Calu3 (cell line): ENCODE measurements around the gene PREB. TPM values are rescaled to one million over a fixed set of nuclear protein-coding genes. Genes with fewer than 3 reads are reported as not detected.

Source experiments
- BruUV-seq: library from RNA; stranded (reverse); fragments of 400-500 nt; replicated peaks from 2 replicates; lab custom pipeline; 2021; lab: Mats Ljungman, UMichigan
- CTCF ChIA-PET: fragments of 300-600 bp; sonication (Branson Sonifier 250); formaldehyde crosslinking; loops from one replicate; lab custom pipeline; 2022; ENCODE audit warnings: antibody characterized with exemption; lab: Charles Lee
- DNase-seq: peaks from one replicate; pipeline ENCODE4 v3.0.0; 2022
- H3K27ac Mint-ChIP-seq: one replicate; pipeline ENCODE4 v1.8.0; 2022; ENCODE audit warnings: mixed read lengths; ENCODE audit not compliant: unreplicated experiment
- H3K27me3 Mint-ChIP-seq: one replicate; pipeline ENCODE4 v1.8.0; 2022; ENCODE audit warnings: mixed read lengths; ENCODE audit not compliant: unreplicated experiment
- H3K36me3 Mint-ChIP-seq: one replicate; pipeline ENCODE4 v1.8.0; 2022; ENCODE audit warnings: mild to moderate bottlenecking, moderate library complexity, mixed read lengths; ENCODE audit not compliant: insufficient read depth, unreplicated experiment
- H3K4me1 Mint-ChIP-seq: one replicate; pipeline ENCODE4 v1.8.0; 2022; ENCODE audit warnings: mild to moderate bottlenecking, low read depth, mixed read lengths; ENCODE audit not compliant: unreplicated experiment
- H3K4me3 Mint-ChIP-seq: one replicate; pipeline ENCODE4 v1.8.0; 2022; ENCODE audit warnings: mild to moderate bottlenecking, low read depth, moderate library complexity, mixed read lengths; ENCODE audit not compliant: unreplicated experiment
- H3K9me3 Mint-ChIP-seq: one replicate; pipeline ENCODE4 v1.8.0; 2022; ENCODE audit warnings: low read depth, mixed read lengths; ENCODE audit not compliant: unreplicated experiment
- intact Hi-C: fragments of 100-400 bp; cut with micrococcal nuclease; formaldehyde crosslinking; loops from one replicate; pipeline ENCODE4 v1.10.0; 2022; ENCODE audit not compliant: unreplicated experiment
- total RNA-seq: library from RNA; stranded (reverse); gene quantifications from 2 replicates; pipeline ENCODE4 v1.2.3, GENCODE V29; 2022
- TF ChIP-seq, protein P1 (sequence below): fragments of 200-600 bp; IDR thresholded peaks from one replicate; pipeline ENCODE4 v1.8.0; 2022; ENCODE audit warnings: antibody characterized with exemption; ENCODE audit not compliant: unreplicated experiment

PREB gene
- total RNA-seq, 1 experiment from 2014 or later: 54.0 TPM

DNA sequence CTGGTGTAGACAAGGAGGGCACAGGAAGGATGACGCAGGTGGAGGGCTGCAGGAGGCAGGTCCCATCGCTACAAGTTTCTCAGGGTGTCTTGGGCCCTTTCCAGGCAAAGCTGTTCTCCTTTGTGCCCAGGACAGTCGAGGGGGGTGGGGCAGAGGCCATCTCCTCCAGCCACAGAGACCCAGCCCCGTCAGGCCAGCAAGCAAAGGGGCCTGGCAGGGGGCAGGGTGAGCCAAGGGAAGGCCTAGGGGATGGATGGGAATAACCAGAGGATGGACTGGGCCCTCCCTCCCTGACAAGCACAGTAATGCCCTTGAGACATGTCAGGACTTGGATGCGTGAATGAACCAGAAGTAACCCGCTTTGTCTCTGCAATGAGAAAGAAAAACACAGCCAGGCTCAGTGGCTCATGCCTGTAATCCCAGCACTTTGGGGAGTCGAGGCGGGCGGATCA lies 20.7 kb upstream of the PREB start:
- CTCF ChIA-PET: no interaction called here
- no peaks in the 10 kb centered on the region for H3K36me3 Mint-ChIP-seq
- no peaks in the 10 kb centered on the region for H3K9me3 Mint-ChIP-seq
- H3K27ac Mint-ChIP-seq: no peak overlapping the region
- no peak overlapping the region for H3K4me3 Mint-ChIP-seq
- no TSS peak for BruUV-seq
- TF ChIP-seq, protein P1, sequence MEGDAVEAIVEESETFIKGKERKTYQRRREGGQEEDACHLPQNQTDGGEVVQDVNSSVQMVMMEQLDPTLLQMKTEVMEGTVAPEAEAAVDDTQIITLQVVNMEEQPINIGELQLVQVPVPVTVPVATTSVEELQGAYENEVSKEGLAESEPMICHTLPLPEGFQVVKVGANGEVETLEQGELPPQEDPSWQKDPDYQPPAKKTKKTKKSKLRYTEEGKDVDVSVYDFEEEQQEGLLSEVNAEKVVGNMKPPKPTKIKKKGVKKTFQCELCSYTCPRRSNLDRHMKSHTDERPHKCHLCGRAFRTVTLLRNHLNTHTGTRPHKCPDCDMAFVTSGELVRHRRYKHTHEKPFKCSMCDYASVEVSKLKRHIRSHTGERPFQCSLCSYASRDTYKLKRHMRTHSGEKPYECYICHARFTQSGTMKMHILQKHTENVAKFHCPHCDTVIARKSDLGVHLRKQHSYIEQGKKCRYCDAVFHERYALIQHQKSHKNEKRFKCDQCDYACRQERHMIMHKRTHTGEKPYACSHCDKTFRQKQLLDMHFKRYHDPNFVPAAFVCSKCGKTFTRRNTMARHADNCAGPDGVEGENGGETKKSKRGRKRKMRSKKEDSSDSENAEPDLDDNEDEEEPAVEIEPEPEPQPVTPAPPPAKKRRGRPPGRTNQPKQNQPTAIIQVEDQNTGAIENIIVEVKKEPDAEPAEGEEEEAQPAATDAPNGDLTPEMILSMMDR: no peak
- peaks cover 47% of the 10 kb centered on the region for H3K27me3 Mint-ChIP-seq
- intact Hi-C loops: no loop called here
- DNase-seq: no peak
- H3K4me1 Mint-ChIP-seq: no peaks in the 10 kb centered on the region

DNA sequence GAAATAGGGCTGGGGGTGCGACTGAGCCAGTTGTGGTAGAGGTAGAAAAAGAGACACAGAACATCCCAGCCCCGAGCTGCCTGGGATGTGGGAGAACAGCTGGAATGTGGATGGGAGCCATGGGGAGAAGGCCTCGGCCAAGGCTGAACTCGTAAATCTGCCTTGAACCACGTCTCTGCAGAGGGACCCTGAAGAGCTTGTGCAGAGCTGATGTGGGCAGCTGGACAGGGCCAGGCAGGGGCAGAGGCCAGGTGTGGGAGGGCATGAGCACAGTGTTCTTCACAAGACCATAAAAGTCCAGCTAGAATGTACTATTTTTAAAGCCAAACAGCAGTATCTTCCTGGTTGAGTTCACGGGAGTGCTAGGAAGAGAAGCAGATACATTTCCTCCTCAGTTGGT lies 20.1 kb upstream of the PREB start:
- CTCF ChIA-PET: no interaction called here
- BruUV-seq: no TSS peak
- H3K27ac Mint-ChIP-seq: no peak overlapping the region
- no peak for DNase-seq
- peaks cover 47% of the 10 kb centered on the region for H3K27me3 Mint-ChIP-seq
- TF ChIP-seq, protein P1: no peak
- intact Hi-C loops: no loop called here
- H3K36me3 Mint-ChIP-seq: no peaks in the 10 kb centered on the region
- no peaks in the 10 kb centered on the region for H3K9me3 Mint-ChIP-seq
- no peak overlapping the region for H3K4me3 Mint-ChIP-seq
- H3K4me1 Mint-ChIP-seq: no peaks in the 10 kb centered on the region

DNA sequence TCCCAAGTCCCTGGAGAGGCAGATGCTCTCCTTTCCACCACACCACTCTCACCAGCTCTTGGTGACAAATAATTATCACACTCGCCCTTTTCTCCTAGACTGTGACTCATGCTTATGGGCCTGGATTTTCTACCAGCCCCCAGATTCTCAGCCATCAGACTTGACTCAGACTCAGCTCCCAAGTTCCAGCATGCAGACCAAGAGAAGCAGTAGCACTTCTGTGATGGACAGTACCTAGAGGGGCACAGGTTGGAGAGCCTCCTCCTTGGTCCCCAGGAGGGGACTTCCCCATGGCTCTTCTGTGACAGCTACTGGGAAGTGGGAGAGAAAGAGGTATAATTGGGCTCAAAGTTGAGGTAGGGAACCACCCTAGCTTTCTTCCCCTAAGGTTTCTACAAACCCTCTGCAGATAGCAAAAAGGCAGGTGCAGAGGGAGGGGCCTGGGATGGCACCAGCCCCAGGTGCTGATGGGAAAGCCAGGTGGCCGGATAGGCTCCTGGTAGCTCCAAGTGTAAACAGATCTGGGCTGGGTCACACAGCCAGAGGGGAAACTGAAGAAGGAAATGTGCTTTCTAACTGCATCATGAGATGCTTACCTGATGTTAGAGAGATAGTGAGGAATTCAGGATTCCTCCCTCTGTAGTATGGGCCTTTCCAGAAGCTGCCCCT lies 18.5 kb upstream of the PREB start:
- no peak for DNase-seq
- CTCF ChIA-PET: no interaction called here
- H3K4me1 Mint-ChIP-seq: no peaks in the 10 kb centered on the region
- TF ChIP-seq, protein P1: no peak
- H3K36me3 Mint-ChIP-seq: no peaks in the 10 kb centered on the region
- no peak overlapping the region for H3K27ac Mint-ChIP-seq
- intact Hi-C loops: no loop called here
- H3K4me3 Mint-ChIP-seq: no peak overlapping the region
- no peaks in the 10 kb centered on the region for H3K9me3 Mint-ChIP-seq
- BruUV-seq: no TSS peak
- peaks cover 46% of the 10 kb centered on the region for H3K27me3 Mint-ChIP-seq

DNA sequence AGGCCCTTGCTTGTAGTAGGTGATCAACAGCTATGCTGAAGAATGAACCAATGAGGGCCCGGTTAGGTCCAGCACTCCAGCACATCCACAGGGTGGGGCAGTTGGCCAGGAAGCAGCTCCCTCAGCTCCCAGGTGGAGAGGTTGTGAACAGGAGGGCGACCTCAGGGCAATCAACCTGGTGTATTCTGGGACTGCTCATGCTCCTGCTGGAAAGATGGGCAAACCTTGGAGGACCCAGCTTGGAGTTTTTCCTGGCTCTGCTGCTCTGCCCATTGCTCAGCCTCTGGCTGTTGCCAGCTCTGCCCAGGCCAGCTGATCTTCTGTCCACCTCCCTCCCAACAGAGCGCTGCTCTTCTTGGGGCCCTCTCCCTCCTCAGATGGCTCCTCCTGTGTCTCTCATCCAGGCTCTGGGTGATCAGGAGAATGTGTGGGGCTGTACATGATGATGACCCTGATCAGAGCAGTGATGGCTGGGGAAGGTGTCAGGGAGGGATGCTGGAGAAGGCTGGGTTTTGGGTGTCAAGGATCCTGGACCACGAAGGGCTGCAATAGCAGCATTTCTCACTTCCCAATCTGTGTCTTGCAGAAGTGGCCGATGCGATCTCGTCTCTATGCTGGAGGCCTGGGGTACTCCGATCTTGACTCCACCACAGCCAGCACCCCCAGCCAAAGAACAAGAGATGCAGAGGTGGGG lies 17.8 kb upstream of the PREB start:
- H3K27ac Mint-ChIP-seq: no peak overlapping the region
- CTCF ChIA-PET: interaction anchor here (0.9 to 1.5 kb wide), 3 partner anchors 40 to 128 kb away, joined by 3 to 7 read pairs (median 4); no protein-coding TSS in a partner anchor
- BruUV-seq: no TSS peak

More for the DNA sequence above, 17.8 kb upstream of the PREB start:
- Mint-ChIP-seq H3K9me3 (no peaks in the 10 kb centered on the region), H3K27me3 (peaks cover 52% of the 10 kb centered on the region), H3K36me3 (no peaks in the 10 kb centered on the region), H3K4me3 (no peak overlapping the region), H3K4me1 (no peaks in the 10 kb centered on the region)
- peak; percentile 13 for DNase-seq
- intact Hi-C loops: no loop called here
- TF ChIP-seq, protein P1: no peak
